Activated CD8-positive, alpha-beta memory T cell treated with anti-CD3 and anti-CD28 coated beads for 48 hours (primary cell): ENCODE results near the gene MLLT3.

Source experiments
- DNase-seq, 3 experiments: peaks; one replicate each; pipeline ENCODE4 v3.0.0-alpha.2; 2020; ENCODE audit warnings: low read depth in 2 of 3, low spot score in 2 of 3

MLLT3 gene

DNA sequence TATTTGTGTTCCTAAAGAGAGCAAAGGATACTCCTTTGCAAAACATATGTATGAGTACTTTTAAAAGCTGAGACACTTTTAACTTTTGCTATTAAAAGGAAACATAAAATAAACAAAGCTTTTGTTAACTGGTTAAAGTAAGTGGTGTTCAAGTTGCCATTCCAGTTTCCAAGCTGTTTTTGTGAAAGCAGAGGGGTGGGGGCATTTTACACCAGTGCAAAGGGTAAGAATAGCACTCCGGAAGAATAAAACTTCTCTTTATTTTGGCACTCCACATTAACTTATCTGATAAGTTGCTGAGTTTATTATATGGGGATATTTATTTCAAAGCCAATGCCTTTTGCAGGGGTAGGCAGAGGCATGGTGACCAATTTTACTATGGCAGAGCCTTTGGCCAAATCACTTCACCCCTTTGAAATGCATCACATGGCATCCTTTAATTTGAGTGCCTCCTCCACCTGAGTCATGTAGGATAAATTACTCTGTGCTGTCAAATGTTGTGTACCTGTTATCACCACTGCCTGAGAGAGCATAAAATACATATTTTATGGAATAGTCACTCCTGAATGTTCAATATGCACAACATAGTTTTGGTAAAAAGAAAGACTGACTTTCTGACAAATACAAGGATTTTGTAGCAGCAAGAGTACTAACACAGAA lies 62.9 kb downstream of the MLLT3 start:
- DNase-seq: no peak

DNA sequence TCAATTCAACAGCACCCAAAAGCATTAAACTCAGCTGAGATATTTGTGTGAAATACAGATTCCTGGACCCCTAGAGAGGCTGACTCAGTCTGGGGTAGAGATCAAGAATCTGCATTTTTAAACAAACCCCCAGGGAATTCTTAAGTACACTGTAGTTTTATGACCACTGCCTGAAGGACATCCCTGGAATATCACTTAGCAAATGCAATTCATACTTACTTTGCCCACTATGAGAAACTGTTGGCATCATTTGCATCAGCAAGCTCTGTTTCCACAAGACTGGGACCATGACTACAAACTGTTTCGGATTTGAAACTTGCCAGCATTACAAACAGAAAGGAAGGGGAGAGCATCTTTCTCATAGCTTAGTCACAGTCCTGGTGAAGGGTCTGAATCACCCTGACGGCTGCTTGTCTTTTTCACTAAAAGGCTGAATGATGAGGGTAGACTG lies 63.7 kb downstream of the MLLT3 start:
- no peak for DNase-seq

DNA sequence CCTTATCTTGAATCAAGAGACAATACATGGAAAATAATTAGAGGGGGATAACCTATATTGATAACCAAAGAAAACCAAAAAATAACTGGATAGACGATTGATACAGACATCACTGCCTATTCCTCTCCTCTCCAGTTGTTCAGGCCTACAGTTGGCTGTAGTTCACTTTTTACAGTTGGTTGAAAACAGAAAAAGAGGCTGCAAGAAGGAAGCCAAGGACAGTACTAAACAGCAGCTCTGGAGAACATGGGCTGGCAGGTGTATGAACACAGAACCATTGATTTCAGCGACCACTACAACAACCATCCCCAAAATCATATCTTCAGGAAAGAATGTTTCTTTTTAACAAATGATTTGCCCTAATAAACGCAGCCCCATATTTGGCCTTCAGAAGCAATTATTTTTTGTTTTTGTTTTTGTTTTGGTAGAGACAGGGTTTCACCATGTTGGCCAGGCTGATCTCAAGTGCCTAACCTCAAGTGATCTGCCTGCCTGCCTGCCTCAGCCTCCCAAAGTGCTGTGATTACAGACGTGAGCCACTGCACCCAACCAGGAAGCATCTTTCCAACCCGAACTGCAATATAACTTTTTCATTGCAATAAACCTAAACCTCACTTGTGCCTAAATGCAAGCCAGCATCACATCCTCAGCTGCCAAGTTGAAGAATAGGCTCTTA lies 64.3 kb downstream of the MLLT3 start:
- DNase-seq: no peak

DNA sequence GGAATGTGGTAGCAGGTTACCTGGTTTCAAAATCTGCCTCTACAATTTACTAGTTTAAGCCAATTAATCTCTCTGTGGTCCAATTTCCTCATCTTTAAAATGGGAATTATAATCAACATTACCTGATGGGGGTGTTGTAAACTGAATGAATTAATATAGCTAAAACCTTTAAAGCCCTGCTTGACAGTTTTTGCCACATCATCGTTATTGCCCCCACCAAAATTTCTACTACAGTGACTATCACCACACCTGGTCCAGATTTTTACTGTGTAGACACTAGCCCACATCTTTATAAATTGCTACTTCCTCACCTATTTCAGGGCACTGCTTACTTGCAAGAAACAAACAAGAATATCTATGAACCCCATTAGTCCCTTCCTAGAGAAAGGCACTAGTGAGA lies 65.0 kb downstream of the MLLT3 start:
- no peak for DNase-seq

DNA sequence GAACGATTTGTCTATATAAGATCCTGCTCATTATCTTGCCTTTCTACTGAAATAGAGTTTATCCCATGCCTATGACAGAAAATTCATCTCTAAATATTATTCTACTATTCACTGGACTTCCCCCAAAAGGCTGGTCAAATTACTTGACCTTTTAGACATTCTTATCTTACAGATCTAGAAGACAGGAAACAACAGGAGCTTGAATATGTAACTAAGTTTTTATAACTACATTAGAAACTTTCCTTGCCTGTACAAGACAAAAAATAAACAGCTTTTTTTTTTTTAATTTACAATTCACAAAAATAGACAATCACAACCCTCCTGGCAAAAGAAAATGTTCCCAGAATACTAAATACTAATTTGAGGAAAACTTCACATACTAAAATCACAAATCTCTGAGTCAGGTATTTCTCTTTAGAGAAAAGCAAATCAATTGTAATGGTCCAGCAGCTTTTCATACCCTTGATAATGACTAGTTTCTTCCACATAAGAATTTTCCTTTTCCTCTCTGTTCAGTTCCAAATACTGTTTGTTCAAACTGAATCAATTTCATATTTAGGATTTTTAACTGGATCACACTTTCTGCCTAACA lies 68.6 kb downstream of the MLLT3 start:
- DNase-seq: no peak

DNA sequence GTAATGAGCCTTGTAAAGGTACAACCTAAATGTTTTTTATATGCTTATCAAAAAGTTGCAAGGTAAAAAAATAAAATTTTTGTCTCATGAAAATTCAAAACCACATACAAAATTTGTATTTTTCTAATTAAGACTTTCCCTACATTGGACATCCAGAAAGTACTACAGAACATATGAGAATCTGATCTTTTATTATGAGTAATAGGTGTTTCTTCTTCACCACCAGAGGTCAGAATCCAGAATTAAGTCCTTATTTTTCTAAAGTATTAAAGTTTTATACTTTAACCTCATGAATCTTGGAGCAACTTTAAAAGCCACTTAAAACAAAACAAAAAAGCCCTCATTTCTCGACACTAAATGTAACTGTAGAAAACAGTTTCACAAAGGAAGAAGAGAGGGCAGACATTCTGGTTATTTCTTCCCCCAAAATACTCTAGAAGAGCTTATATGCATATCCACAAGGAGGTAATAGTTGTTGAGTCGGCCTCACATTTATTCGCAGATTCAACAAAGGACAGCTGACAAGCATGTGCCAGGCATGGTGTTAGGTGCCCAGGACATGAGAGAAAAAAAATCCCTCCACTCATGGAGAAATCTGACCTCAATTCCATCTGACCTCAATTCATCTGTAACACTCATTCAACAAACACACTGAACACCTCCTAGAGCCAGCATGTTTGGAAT lies 69.3 kb downstream of the MLLT3 start:
- DNase-seq: no peak

DNA sequence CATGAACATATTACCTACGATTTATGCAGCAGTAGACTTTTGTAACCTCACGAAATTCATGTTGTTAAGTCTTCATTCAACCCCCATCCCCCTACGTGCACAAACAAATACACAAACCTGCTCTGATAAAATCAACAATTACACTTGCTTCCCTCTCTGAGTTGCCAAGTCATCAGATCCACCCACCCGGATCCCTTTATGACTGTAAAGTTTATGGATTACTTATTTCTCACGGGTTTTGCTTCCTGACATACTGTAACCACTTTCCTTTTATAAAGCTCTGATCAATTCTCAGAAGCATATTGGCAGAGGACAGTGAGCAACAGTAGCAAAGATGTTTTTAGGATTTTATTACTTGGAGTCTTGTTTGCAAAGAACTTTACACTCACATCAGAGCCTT lies 70.5 kb downstream of the MLLT3 start:
- DNase-seq: no peak

DNA sequence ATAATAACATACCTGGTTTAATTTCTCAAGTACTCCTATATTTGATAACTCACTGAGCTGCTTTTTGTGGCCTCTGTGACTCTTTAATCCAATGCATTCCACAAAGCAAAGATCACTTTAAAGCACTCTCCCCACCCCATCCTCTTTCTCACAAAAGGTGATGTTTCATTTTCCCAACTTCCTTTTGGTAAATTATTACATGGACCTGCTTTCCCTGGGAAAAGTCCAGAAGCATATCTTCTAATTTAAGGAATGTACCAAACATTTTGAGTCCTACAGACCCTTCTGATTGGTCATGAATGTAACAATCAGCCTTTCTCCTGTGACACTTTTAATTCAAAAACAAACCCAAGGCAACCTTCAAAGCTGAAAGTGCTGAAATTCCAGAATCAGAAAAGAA lies 71.1 kb downstream of the MLLT3 start:
- DNase-seq: no peak

DNA sequence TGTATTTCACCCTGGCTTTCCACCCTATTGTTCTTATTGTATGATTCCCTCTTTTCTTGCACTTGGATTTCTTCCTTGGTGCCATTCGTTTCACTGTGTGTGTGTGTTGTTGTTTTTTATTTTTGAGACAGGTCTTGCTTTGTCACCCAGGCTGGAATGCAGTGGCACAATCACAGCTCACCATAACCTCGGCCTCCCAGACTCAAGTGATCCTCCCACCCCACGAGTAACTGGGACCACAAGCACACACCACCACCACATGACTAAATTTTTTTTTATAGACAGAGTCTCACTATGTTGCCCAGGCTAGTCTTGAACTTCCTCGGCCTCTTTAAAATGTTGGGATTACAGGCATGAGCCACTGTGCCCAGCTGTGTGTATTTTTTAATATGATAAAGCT lies 72.0 kb downstream of the MLLT3 start:
- DNase-seq: no peak

DNA sequence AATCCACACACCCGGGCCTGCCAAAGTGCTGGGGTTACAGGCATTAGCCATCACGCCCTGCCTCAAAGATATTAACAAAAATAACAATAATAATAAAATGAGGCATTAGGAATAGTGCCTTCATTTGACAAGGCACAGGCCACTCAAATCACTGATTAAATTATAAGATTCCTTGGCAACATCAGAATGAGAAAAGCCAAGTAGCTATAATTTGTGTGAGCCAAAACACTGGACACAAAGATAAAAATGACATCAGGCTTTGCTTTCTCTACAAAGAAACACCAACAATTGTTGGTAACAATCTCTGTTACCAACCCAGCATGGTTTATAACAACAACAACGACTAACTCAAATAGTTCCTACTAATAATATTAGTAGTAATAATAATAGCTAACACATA lies 73.2 kb downstream of the MLLT3 start:
- no peak for DNase-seq

DNA sequence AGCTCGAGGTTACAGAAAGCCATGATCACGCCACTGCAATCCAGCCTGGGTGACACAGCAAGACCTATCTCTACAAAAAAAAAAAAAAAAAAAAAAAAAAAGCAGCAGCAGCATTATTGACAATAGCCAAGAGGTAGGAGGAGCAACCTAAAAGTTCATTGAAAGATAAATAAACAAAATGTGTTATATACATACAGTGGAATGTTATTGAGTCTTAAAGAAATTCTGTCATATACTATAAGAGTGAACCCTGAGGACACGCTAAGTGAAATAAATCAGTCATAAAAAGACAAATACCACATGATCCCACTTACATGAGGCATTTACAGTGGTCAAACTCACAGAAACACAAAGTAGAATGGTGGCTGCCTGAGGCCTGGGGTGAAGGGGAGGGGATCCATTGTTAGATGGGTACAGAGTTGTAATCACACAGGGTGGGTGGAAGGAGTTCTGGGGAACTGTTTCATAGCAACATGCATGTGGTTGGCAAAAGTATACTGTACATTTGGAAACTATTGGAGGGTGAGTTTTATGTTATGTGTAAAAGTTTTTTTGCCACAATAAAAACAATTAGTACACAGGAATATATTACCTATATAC lies 77.2 kb downstream of the MLLT3 start:
- no peak for DNase-seq

DNA sequence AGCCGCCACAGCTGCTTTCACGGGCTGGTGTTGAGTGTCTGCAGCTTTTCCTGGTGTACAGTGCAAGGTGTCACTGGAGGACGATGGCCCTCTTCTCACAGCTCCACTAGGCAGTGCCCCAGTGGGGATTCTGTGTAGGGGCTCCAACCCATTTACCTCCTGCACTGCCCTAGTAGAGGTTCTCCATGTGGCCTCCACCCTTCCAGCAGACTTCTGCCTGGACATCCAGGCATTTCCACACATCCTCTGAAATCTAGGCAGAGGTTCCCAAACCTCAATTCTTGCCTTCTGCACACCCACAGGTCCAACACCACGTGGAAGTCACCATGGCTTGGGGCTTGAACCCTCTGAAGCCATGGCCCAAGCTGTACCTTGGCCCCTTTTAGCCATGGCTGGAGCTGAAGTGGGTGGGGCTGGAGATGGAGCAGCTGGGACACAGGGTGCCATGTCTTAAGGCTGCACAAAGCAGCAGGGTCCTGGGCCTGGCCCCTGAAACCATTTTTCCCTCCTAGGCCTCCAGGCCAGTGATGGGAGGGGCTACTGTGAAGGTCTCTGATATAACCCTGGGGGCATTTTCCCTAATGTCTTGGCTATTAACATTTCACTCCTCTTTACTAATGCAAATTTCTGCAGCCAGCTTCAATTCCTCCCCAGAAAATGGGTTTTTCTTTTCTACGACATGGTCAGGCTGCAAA lies 82.0 kb downstream of the MLLT3 start:
- DNase-seq: no peak

DNA sequence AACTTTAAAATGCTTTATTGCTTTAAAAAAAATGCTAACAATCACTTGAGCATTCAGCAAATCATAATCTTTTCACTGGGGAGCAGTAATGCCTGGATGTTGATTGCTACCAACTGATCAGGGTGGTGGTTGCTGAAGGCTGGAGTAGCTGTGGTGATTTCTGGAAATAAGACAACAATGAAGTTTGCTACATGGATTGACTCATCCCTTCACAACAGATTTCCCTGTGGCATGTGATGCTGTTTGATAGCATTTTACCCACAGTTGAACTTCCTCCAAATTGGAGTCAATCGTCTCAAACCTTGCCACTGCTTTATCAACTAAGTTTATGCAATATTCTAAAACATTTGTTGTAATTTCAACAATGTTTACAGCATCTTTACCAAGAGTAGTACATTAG lies 83.3 kb downstream of the MLLT3 start:
- no peak for DNase-seq

DNA sequence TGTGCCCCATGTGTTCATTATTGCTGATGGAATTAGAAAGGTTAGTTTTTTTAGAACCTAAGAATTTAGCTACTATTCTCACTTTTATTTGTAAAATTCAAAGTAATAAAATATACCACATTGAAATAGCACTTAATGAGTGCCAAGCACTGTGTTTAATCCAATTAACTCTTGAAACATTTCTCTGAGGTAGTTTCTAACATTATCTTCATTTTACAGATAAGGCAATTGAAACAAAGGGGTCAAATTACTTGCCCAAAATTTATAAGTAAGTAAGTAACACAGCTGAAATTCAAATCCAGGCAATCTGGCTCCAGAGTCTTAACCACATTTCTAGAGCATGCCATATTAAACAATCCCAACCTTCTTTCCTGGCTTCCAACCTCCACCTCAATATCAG lies 84.2 kb downstream of the MLLT3 start:
- DNase-seq: no peak

DNA sequence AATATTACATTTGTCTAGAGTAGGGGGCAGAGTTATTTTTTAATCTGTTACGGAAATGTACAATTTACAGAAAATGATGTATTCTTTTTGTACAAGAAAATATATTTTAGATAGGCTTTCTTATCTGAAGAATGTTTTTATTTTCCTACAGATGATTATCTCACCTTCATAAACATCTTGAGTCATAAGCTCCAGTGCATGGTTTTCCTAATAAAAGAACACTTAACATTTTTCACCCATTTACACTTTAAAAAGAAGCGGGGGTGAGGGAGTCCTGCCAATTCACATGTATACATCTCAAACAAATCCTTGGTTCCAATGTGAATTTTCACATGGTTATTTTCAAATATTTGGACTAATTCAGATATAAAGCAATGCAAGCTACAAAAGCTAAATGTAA lies 85.0 kb downstream of the MLLT3 start:
- DNase-seq: no peak

DNA sequence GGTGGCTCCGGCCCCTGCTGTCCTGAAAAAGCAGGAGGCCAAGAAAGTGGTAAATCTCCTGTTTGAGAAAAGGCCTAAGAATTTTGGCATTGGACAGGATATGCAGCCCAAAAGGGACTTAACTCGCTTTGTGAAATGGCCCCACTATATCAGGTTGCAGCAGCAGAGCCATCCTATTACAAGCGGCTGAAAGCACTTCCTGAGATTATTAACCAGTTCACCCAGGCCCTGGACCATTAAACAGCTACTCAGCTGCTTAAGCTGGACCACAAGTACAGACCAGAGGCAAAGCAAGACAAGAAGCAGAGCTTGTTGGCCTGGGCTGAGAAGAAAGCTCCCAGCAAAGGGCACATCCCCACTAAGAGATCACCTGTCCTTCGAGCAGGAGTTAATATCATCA lies 89.7 kb downstream of the MLLT3 start:
- DNase-seq: no peak

DNA sequence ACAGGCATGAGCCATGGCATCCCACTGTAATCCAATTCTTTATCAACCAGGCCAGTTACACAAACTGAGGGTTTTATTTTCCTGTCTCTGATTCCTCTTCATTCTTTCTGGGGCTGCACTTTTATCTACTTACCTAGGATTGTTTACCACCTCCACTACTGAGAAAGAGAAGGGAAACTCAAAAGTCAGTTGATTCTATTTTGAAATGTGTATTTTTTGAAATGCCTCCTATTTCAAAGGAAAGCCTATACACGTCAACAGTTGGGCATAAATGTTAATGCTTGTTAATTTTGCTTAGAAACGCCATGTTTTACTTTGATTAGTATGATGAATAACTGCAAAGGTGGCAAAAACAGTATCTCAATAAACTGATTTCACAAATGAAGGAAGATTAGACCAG lies 92.5 kb downstream of the MLLT3 start:
- DNase-seq: no peak

DNA sequence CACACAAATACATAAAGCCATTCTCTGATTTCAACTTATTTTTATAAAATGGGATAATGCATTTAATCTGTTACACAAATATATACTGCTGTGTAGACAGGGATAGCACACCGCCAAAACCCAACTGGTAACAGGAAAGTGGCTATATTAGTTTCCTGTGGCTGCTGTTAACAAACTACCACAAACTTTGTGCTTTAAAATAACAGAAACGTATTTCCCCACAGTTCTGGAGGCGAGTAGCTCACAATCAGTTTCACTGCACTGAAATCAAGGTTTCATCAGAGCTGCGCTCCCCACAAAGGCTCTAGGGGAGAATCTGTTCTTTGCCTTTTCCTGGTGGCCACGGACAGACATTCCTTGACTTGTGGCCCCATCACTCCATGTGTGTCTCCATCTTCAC lies 94.0 kb downstream of the MLLT3 start:
- no peak for DNase-seq

DNA sequence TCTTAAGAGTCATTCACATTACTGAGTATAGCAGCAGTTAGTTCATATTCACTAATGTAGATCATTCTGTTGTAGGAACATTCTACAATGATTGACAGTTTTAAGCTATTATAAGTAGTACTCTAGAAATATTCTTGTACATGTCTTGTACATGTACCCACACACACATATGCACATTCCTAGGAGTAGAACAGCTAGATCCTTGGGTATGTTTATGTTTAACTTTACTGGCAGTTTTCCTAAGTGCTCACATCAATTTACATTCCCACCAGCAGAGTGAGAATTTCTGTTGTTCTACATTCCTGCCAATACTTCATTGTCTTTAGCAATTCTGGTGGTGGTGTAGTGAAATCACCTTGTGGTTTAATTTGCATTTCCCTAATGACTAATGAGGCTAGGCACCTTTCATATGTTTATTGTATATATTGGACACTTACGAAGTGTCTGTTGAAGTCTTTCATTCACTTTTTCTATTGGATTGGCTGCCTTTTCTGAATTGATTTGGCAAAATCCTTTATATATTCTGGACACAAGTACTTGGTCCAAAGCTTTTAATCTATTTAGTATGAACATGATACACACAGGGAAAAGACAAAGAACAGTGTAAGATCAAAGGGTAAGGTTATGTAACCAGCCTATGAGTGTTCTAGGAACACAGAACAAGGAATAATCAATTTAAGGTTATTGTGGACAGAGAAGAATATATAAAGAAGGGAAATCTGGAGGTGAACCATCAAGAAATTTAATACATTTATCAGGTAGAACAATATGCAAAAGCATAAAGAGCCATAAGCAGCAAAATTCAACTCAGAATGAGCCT lies 95.6 kb downstream of the MLLT3 start:
- no peak for DNase-seq

DNA sequence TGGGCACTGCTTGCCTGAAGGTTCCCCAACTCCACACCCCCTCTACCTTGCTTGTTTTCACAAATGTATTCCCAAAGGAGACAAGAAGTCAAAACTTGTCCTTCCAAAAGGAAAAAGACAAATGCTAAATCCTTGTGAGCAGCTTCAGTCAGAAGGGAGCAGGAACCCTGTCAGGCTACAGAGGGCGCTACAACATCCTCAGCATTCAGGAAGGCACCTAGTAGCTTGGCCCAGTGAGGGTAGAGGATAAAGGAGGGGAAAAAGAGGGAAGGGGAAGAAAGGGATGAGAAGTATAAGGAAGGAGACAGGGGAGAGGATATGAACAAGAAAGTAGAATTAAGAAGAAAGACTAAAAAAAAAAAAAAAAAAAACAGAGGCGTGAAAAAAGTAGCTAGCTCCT lies 97.5 kb downstream of the MLLT3 start:
- no peak for DNase-seq
